Cortex of kidney (tissue), 1 donor: ENCODE measurements around the gene RNF19B.
"Not testable (repeated sequence)": the region's sequence is repeated elsewhere in the genome, so short reads cannot be mapped to it uniquely, and the experiment has no call there.

Experiments
- DNase-seq: peaks from one replicate; lab custom pipeline; 2025; lab: John Stamatoyannopoulos, UW

RNF19B gene

GRCh38 chr1:32992489-32993323 lies 28.1 kb upstream of the RNF19B start:
- DNase-seq: no peak

DNA sequence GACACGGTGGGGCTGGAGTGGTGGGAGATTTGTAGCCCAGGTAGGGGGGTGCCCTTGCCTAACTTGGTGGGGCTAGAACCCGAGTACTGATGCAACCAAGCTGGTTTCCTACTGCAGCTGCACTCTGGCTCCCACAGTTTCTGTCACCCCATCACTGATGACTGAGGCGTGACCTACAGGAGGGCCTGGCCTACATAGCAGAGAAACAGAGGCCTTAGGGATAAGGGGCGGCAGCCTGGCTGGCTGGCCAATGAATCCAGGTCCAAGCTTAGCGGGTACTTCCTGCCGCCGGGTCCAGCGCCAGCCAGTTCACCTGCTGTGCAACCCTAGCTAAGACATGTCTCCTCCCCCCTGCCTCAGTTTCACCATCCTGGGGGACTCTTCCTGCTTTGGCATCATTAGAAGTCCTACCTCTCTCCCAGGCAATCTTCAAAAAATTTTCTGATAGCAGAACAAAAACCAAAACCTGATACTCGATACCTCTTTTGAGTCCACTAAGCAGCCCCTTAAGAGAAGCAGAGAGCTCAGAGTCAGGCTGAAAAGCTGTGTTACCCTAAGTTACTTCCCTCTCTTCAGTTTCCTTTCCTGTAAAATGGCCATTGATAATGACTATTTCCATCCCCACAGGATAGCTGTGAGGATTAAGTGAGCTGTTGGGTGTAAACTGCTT lies 27.3 kb upstream of the RNF19B start:
- DNase-seq: no peak

- no peak for DNase-seq
Observed at GRCh38 chr1:32991386-32991785, 26.8 kb upstream of the RNF19B start.

- DNase-seq: no peak
Observed at GRCh38 chr1:32990887-32991286, 26.3 kb upstream of the RNF19B start.

DNA sequence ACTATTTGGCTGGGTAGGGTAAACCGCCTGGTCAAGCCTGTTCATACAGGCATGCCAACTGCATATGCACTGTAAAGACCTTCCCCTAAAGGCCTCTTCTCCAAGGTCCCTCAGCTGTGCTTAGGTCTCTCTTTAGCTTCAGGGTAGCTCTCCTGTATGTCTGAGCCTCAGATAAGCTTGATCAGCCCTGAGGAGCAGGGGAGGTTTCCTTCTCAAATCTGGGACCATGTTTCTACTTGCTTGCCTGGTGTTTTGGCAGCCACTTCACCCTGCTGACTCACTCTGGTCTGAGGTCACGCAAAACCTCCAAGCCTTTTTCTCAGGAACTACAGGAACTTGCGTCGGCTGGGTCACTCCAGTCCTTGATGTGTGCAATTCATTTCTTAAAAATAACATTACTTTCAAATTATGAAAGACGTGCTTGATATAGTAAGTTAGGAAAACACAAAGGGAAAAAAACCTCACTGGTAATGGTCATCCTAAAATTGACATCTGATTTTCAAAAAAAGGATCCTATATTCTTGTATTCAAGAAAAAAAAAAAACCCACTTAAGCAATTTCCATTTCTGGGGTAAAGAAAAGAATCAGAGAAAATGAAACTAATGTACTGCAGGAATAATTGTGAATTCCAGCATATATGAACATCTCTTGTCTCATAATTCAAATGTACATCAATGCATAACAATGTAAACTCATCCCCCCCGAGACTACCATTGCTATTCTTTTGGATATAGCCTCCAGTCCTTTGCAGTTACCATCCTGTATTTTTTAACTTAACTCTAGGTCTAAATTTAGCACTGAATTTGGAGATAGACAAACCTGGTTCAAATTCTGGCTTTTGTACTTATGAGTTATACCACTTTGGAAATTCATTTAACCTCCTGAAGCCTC lies 24.8 kb upstream of the RNF19B start:
- DNase-seq: no peak

GRCh38 chr1:32988665-32989064 lies 24.1 kb upstream of the RNF19B start:
- DNase-seq: no peak

- no peak for DNase-seq
Observed at GRCh38 chr1:32985226-32985625, 20.6 kb upstream of the RNF19B start.

- DNase-seq: no peak
Observed at GRCh38 chr1:32984455-32985171, 20.0 kb upstream of the RNF19B start.

DNA sequence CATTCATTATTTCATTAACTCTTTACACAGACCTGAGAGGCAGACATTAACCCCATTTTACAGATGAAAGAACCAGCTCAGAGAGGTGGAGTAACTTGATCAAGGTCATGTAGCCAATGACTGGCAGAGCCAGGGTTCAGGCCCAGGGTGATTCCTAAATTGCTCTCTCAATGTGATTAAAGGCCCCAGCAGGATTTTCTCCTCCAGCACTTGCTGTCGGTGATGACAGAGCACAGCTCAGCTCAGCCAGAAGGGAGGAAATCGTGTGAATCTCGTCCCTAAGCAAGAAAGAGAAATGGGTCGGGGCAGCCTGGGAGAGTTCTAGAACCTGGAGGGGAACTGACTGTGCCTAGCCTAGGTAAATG lies 19.5 kb upstream of the RNF19B start:
- no peak for DNase-seq

- no peak for DNase-seq
Observed at GRCh38 chr1:32983020-32983419, 18.4 kb upstream of the RNF19B start.

DNA sequence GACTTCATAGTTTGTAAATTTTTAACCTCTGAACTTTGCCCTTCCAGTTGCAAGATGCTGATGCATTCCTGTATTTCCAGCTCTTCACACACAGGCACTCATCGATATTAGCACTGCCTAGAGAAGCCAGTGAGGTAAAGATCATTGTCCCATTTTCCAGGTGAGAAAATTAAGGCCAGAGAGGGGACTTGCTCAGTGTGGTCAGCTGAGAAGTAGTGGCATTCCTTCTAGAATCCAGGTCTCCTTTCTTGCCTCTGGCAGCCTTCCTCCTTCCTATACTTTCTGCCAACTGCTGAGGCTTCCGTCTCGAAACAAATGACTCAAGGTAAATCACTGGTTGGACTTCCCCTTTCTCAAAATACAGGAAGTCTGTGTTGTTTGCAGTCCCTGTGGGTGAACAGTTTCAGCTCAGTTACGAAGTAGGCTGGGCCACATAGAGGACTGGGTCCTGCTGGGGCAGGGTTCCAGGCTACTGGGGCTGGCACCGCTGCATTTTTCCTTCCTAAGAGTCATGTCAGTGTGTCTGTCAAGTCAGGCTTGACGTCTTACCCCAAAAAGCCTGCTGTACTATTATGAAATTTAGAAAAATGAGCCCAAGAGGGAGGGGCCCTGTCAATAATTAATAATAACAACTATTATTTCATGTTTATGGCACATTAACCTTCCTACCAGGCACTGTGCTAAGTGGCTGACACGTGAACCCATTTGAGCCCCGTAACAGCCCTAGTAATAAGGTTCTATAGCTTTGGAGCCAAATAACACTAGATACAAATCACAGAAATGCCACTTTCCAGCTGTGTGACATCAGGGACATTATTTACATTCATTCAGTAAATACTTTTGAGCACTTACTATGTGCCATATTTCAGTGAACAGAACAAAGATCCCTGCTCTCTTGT lies 16.6 kb upstream of the RNF19B start:
- DNase-seq: no peak

DNA sequence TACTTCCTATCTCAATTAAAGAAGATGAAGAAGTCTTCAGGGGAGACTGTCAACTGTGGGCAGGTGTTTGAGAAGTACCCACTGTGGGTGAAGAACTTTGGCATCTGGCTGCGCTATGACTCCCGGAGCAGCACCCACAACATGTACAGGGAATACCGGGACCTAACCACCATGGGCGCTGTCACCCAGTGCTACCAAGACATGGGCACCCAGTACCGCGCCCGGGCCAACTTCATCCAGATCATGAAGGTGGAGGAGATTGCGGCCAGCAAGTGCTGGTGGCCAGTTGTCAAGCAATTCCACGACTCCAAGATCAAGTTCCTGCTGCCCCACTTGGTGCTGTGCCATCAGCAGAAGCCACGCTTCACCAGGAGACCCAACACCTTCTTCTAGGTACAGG lies 15.5 kb upstream of the RNF19B start:
- DNase-seq: no peak

DNA sequence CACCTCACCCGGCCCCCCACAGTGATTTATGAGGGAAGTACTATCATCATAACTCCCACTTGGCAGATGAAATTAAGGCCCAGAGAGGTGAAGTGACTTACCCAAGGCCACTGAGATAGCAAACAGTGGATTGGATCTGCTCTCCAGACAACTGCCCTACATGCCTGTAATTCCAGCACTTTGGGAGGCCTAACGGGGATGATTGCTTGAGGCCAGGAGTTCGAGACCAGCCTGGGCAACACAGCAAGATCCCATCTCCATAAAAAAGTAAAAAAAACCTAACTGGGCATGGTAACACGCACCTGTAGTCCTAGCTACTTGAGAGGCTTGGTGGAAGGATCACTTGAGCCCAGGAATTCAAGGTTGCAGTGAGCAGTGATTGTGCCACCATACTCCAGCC lies 14.2 kb upstream of the RNF19B start:
- no peak for DNase-seq

- no peak for DNase-seq
Observed at GRCh38 chr1:32977546-32978087, 13.0 kb upstream of the RNF19B start.

DNA sequence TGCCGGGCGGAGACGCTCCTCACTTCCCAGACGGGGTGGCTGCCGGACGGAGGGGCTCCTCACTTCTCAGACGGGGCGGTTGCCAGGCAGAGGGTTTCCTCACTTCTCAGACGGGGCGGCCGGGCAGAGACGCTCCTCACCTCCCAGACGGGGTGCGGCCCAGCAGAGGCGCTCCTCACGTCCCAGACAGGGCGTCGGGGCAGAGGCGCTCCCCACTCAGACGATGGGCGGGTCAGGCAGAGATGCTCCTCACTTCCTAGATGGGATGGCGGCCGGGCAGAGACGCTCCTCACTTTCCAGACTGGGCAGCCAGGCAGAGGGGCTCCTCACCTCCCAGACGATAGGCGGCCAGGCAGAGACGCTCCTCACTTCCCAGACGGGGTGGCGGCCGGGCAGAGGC lies 10.4 kb upstream of the RNF19B start:
- not testable (repeated sequence) for DNase-seq

DNA sequence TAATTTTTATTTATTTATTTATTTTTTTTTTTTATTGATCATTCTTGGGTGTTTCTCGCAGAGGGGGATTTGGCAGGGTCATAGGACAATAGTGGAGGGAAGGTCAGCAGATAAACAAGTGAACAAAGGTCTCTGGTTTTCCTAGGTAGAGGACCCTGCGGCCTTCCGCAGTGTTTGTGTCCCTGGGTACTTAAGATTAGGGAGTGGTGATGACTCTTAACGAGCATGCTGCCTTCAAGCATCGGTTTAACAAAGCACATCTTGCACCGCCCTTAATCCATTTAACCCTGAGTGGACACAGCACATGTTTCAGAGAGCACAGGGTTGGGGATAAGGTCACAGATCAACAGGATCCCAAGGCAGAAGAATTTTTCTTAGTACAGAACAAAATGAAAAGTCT lies 8.8 kb upstream of the RNF19B start:
- DNase-seq: not testable (repeated sequence)

- DNase-seq: no peak
Observed at GRCh38 chr1:32972814-32973428, 8.3 kb upstream of the RNF19B start.

DNA sequence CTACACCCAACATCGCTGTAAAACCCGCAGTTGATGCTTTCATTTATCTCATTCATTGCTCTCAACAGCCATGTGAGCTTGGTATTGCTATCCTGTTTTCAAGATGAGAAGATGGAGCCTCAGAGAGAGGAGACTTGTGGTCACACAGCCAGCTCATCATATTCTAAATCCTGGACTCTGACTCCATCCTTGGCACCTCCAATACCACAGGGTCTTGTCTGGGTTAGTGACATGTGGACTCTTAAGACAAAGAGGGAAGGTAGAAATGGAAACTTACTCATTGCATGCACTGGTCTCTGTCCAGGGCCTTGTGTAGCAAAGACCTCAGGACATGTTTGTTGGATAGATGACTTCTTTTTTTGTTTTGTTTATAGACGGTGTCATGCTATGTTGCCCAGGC lies 7.0 kb upstream of the RNF19B start:
- DNase-seq: no peak

- no peak for DNase-seq
Observed at GRCh38 chr1:32971156-32971555, 6.5 kb upstream of the RNF19B start.

GRCh38 chr1:32969566-32969965 lies 5.0 kb upstream of the RNF19B start:
- DNase-seq: no peak
